Mesendoderm (in vitro differentiated cells): ENCODE measurements around the gene SVIL.

Experiments
- DNase-seq: peaks from one replicate; pipeline ENCODE4 v3.0.0; 2013
- H2AK5ac ChIP-seq: 2 replicates; pipeline ENCODE4 v1.6.1; 2013; ENCODE audit warnings: low read length, inconsistent platforms
- H2BK120ac ChIP-seq: 2 replicates; pipeline ENCODE4 v1.6.1; 2013; ENCODE audit warnings: low read depth, mild to moderate bottlenecking, low read length, moderate library complexity, mixed read lengths
- H2BK15ac ChIP-seq: replicated peaks from 2 replicates; pipeline ENCODE4 v1.6.1; 2013; ENCODE audit warnings: low read depth, mild to moderate bottlenecking, moderate library complexity
- H2BK5ac ChIP-seq: 2 replicates; pipeline ENCODE4 v1.6.1; 2013; ENCODE audit warnings: low read length, inconsistent platforms
- H3K18ac ChIP-seq: 2 replicates; pipeline ENCODE4 v1.6.1; 2013; ENCODE audit warnings: mild to moderate bottlenecking, low read length, mixed read lengths
- H3K23ac ChIP-seq: one replicate; pipeline ENCODE4 v1.6.1; 2013; ENCODE audit warnings: low read length
- H3K27ac ChIP-seq: 2 replicates; pipeline ENCODE4 v1.5.1; 2013; ENCODE audit warnings: low read depth, mild to moderate bottlenecking, inconsistent platforms, low read length, moderate library complexity
- H3K27me3 ChIP-seq: 2 replicates; pipeline ENCODE4 v1.6.1; 2013; ENCODE audit warnings: low read length, control low read depth, mild to moderate bottlenecking, inconsistent platforms; ENCODE audit not compliant: insufficient read depth, poor library complexity
- H3K36me3 ChIP-seq: 2 replicates; pipeline ENCODE4 v1.6.1; 2013; ENCODE audit warnings: low read length, inconsistent platforms; ENCODE audit not compliant: control insufficient read depth, insufficient read depth
- H3K4ac ChIP-seq: one replicate; pipeline ENCODE4 v1.6.1; 2013; ENCODE audit warnings: low read depth, mild to moderate bottlenecking, low read length, moderate library complexity
- H3K4me1 ChIP-seq: 2 replicates; pipeline ENCODE4 v1.6.1; 2013; ENCODE audit warnings: low read depth, low read length, inconsistent platforms; ENCODE audit not compliant: control insufficient read depth
- H3K4me2 ChIP-seq: 2 replicates; pipeline ENCODE4 v1.6.1; 2013; ENCODE audit warnings: low read length
- H3K4me3 ChIP-seq: 2 replicates; pipeline ENCODE4 v1.5.1; 2013; ENCODE audit warnings: mild to moderate bottlenecking, low read length
- H3K56ac ChIP-seq: one replicate; pipeline ENCODE4 v1.6.1; 2013; ENCODE audit warnings: low read length
- H3K79me1 ChIP-seq: 2 replicates; pipeline ENCODE4 v1.6.1; 2013; ENCODE audit warnings: low read length, inconsistent platforms
- H3K79me2 ChIP-seq: 2 replicates; pipeline ENCODE4 v1.6.1; 2013; ENCODE audit warnings: mild to moderate bottlenecking, low read length; ENCODE audit not compliant: control insufficient read depth, insufficient read depth
- H3K9ac ChIP-seq: 2 replicates; pipeline ENCODE4 v1.6.1; 2013; ENCODE audit warnings: low read length, inconsistent platforms
- H4K5ac ChIP-seq: one replicate; pipeline ENCODE4 v1.6.1; 2013; ENCODE audit warnings: low read length
- H4K8ac ChIP-seq: one replicate; pipeline ENCODE4 v1.6.1; 2013; ENCODE audit warnings: low read depth, mild to moderate bottlenecking, control low read depth, low read length, moderate library complexity
- WGBS: extraction: QIAGEN DNeasy Blood & Tissue Kit; methylation state at CpG from one replicate; pipeline ENCODE4 v1.1.7; 2013; ENCODE audit warnings: low lambda C conversion rate, missing lambda C conversion rate; ENCODE audit not compliant: insufficient coverage; ENCODE audit errors: extremely low coverage; 5-methylcytosine and 5-hydroxymethylcytosine counted together

Gene SVIL

DNA sequence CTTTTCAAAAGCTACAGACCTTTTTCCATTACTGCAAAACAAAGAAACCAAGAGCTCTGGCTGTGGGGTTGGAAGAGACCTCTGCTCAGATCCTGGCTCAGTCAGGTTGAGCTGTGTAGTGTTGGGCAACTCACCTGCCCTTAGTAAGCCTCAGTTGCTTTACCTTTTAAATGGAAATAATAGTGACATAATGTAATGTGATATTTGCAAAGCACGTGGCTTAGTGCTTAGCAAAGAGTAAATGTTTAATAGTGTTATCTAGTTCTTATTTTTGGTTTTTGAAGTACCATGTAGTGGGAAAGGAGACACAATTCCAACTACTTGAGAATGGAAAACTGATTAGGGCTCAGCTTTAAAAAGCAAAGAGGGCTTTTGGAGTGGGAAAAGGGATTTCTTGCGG is 100.2 kb downstream of the SVIL start:
- DNase-seq, result no peak
- no CpG with 5 or more reads among the region's 2 CpGs for WGBS
- Histone ChIP-seq H2BK5ac (no peak overlapping the region), H3K56ac (no peak overlapping the region), H3K9ac (no peak overlapping the region), H3K4me2 (no peak overlapping the region), H4K5ac (no peak overlapping the region), H2BK120ac (no peak overlapping the region), H3K4ac (no peak overlapping the region), H3K18ac (no peak overlapping the region), H3K4me3 (no peak overlapping the region), H3K79me2 (no peaks in the 10 kb centered on the region), H2AK5ac (no peak overlapping the region), H3K27ac (no peak overlapping the region), H3K23ac (no peak overlapping the region), H4K8ac (no peak overlapping the region), H3K27me3 (no peaks in the 10 kb centered on the region), H2BK15ac (no peak overlapping the region), H3K36me3 (no peaks in the 10 kb centered on the region), H3K4me1 (no peaks in the 10 kb centered on the region), H3K79me1 (no peaks in the 10 kb centered on the region)

DNA sequence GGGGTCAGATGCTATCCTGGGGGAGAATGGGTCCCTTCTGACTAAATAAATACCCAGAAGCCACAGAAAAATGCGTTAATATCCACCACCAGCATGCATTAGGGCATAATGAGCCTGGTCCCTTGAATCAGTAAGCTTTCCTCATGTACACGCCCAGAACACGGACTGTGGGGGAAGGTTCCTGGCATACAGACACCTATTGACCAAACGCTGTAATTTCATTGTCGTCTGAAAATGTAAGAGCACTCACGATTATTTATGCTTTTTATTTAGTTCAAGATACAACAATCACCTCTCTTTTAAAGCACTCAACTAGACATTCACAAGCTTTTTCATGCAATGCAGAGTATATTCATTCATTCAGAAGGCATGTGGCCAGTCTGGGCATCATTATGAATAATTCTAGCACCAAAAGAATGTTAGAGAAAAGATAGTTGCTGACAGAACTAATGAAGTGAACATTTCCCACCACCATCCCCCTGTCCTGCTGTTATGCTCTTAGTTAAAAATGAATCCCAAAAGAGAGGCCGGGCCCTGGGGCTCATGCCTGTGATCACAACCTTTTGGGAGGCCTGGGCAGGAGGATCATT is 101.0 kb downstream of the SVIL start:
- Histone ChIP-seq H3K36me3 (no peaks in the 10 kb centered on the region), H2AK5ac (no peak overlapping the region)

GRCh38 chr10:29533046-29533445 is 101.7 kb downstream of the SVIL start:
- Histone ChIP-seq H3K4ac (no peak overlapping the region), H2AK5ac (no peak overlapping the region), H3K4me1 (no peaks in the 10 kb centered on the region), H4K5ac (no peak overlapping the region), H3K27me3 (no peaks in the 10 kb centered on the region), H3K36me3 (no peaks in the 10 kb centered on the region), H3K79me2 (no peaks in the 10 kb centered on the region), H3K4me3 (no peak overlapping the region), H3K9ac (no peak overlapping the region), H2BK5ac (no peak overlapping the region), H3K79me1 (no peaks in the 10 kb centered on the region), H2BK15ac (no peak overlapping the region), H3K4me2 (no peak overlapping the region), H3K18ac (no peak overlapping the region), H4K8ac (no peak overlapping the region), H3K56ac (no peak overlapping the region), H3K23ac (no peak overlapping the region), H3K27ac (no peak overlapping the region), H2BK120ac (no peak overlapping the region)
- DNase-seq, result no peak
- no CpG with 5 or more reads among the region's 14 CpGs for WGBS

More for the DNA sequence above, 101.0 kb downstream of the SVIL start:
- Histone ChIP-seq H4K8ac (no peak overlapping the region), H3K9ac (no peak overlapping the region), H3K4me1 (no peaks in the 10 kb centered on the region), H3K4me3 (no peak overlapping the region), H3K4me2 (no peak overlapping the region), H3K27ac (no peak overlapping the region), H3K23ac (no peak overlapping the region), H3K27me3 (no peaks in the 10 kb centered on the region), H2BK5ac (no peak overlapping the region), H3K79me1 (no peaks in the 10 kb centered on the region), H3K4ac (no peak overlapping the region), H2BK120ac (no peak overlapping the region), H3K79me2 (no peaks in the 10 kb centered on the region), H2BK15ac (no peak overlapping the region), H3K18ac (no peak overlapping the region), H3K56ac (no peak overlapping the region), H4K5ac (no peak overlapping the region)
- no peak for DNase-seq
- WGBS, result no CpG with 5 or more reads among the region's 7 CpGs

DNA sequence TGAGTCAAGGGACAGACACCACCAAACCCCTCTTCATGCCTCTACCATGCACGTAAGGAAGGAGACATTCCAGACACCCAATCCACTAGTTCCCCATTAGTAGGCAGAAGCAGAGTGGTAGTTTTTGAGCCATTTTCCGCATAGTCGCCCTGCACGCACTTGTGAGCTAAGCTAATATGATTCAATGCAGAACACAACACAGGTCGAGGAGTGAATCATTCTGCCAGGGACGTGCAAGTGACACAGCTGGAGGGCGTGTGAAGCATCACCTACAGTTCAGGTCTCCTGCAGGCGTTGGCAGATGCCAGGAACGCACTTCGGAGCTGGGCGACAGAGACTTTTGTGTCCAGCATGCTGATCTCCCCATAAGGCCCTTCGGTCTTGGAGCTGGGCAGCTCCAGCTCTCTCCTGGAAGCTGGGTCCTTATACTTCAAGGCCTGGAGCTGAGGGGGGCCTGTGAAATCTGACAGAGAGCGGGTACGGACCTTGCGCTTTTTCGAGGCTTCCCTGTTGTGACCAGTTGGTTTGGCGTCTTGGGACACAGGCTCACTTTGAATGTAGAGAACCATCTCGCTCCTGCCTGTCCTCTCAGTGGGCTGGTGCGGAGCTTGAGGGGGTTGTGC is 102.4 kb downstream of the SVIL start:
- Histone ChIP-seq H2BK15ac (no peak overlapping the region), H3K27ac (no peak overlapping the region)

DNA sequence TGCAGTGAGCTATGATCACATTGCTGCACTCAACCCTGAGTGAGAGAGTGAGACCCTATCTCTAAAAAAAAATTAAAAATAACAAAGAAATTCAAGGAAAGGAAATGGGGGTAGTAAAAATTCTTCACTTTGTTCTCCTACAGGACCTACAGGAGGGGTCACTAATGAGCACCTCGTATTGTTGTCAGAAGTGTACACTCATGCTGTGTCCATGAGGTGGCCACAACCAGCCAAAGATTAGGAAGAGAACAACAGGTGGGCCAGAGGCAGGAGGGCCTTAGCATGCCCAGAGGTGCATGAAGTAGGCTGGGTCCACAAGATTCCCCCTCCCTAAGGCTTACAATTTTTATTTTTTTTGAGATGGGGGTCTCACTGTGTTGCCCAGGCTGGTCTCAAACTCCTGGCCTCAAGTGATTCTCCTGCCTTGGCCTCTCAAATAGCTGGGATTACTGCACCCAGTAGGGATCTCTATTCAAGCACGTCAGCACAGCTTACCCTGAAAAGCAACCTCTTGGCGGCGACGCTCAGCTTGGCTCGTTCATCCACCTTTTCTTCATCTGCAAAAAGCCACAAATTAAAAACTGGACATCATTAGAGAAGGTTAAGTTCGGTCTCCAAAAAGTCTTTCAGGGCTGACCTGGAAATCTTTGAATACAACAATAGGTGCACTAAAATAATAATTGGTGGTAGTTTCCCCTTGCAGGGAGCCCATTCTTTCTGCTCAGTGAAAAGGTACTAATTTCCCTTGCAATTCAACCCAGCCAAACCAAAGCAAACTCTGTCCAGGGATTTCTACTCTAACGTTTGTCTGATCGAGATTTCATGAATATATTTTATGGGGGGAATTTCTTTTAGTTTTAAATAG is 104.4 kb downstream of the SVIL start:
- Histone ChIP-seq H3K27me3 (no peaks in the 10 kb centered on the region), H3K79me1 (no peaks in the 10 kb centered on the region), H2BK15ac (no peak overlapping the region), H3K36me3 (no peaks in the 10 kb centered on the region), H2AK5ac (no peak overlapping the region), H3K23ac (no peak overlapping the region), H3K79me2 (no peaks in the 10 kb centered on the region), H2BK5ac (no peak overlapping the region), H3K4me1 (no peaks in the 10 kb centered on the region), H3K18ac (no peak overlapping the region), H2BK120ac (no peak overlapping the region), H3K4me2 (no peak overlapping the region), H3K4ac (no peak overlapping the region), H3K56ac (no peak overlapping the region), H4K5ac (no peak overlapping the region), H3K27ac (no peak overlapping the region), H3K9ac (no peak overlapping the region), H4K8ac (no peak overlapping the region), H3K4me3 (no peak overlapping the region)
- DNase-seq, result no peak
- no CpG with 5 or more reads among the region's 9 CpGs for WGBS

More for the DNA sequence above, 102.4 kb downstream of the SVIL start:
- Histone ChIP-seq H3K4me3 (no peak overlapping the region), H3K4ac (no peak overlapping the region), H2AK5ac (no peak overlapping the region), H3K4me1 (no peaks in the 10 kb centered on the region), H3K79me2 (no peaks in the 10 kb centered on the region), H3K9ac (no peak overlapping the region), H3K79me1 (no peaks in the 10 kb centered on the region), H2BK5ac (no peak overlapping the region), H2BK120ac (no peak overlapping the region), H3K56ac (no peak overlapping the region), H3K27me3 (no peaks in the 10 kb centered on the region), H3K4me2 (no peak overlapping the region), H3K36me3 (no peaks in the 10 kb centered on the region), H4K8ac (no peak overlapping the region), H3K18ac (no peak overlapping the region), H4K5ac (no peak overlapping the region), H3K23ac (no peak overlapping the region)
- no CpG with 5 or more reads among the region's 19 CpGs for WGBS
- no peak for DNase-seq
